Heart right ventricle (tissue), 16 donors: ENCODE results near the gene DRG2. TPM values are rescaled to one million over a fixed set of nuclear protein-coding genes. Genes with fewer than 3 reads are reported as not detected.

Experiments used
- ATAC-seq, 8 donors: fragments of 200-7000 bp; cut with Tn5 transposase; one replicate each; pipeline ENCODE4 v1.9.1; 2020; ENCODE audit warnings: mild to moderate bottlenecking in 8 of 8, moderate library complexity in 8 of 8, moderate number of reproducible peaks in 1 of 8
- DNase-seq, 2 donors: peaks; one replicate each; pipeline ENCODE4 v3.0.0-alpha.2; 2020
- H3K27ac ChIP-seq, 10 donors: fragments of 200-600 bp; sonication (generic) in 2 of 10; one replicate each; pipeline versions ENCODE4 v1.5.0 to v1.8.0; 2020 to 2022; ENCODE audit warnings: mild to moderate bottlenecking in 3 of 10
- H3K27me3 ChIP-seq, 7 donors: fragments of 200-600 bp; one replicate each; pipeline ENCODE4 v1.8.0; 2021 to 2022; ENCODE audit warnings: mild to moderate bottlenecking in 2 of 7
- H3K36me3 ChIP-seq, 9 donors: fragments of 200-600 bp; sonication (generic) in 1 of 9; one replicate each; pipeline versions ENCODE4 v1.5.0 to v1.8.0; 2020 to 2022; ENCODE audit warnings: mild to moderate bottlenecking in 2 of 9
- H3K4me1 ChIP-seq, 9 donors: fragments of 200-600 bp; sonication (generic) in 1 of 9; one replicate each; pipeline versions ENCODE4 v1.5.0 to v1.8.0; 2020 to 2022; ENCODE audit warnings: mild to moderate bottlenecking in 4 of 9
- H3K4me3 ChIP-seq, 10 donors: fragments of 200-600 bp; sonication (generic) in 2 of 10; one replicate each; pipeline versions ENCODE4 v1.5.0 to v1.8.0; 2020 to 2022; ENCODE audit warnings: mild to moderate bottlenecking in 7 of 10, moderate library complexity in 2 of 10
- H3K9me3 ChIP-seq, 11 donors: fragments of 200-600 bp in 10 of 11; sonication (generic) in 2 of 11; one replicate each; pipeline versions ENCODE4 v1.5.0 to v1.8.0; 2013 to 2022; ENCODE audit warnings: mild to moderate bottlenecking in 2 of 11, control low read depth in 1 of 11, moderate library complexity in 1 of 11
- CTCF ChIP-seq, 9 donors: fragments of 200-600 bp; sonication (generic) in 2 of 9; IDR thresholded peaks; one replicate each; pipeline versions ENCODE4 v1.5.0 to v1.8.0; 2021 to 2022; ENCODE audit warnings: antibody characterized with exemption in 9 of 9, mild to moderate bottlenecking in 5 of 9, moderate library complexity in 1 of 9
- WGBS, 2 donors: extraction: QIAGEN DNeasy Blood & Tissue Kit; methylation state at CpG; one replicate each; pipeline ENCODE4 v1.1.7; 2013; ENCODE audit warnings: inconsistent platforms in 1 of 2; 5-methylcytosine and 5-hydroxymethylcytosine counted together
- intact Hi-C, 10 donors: fragments of 100-400 bp; cut with DNase I; formaldehyde crosslinking; loops; one replicate each; pipeline versions ENCODE4 v1.11.1 to v1.14.2; 2022
- polyA plus RNA-seq, 2 donors: library from polyadenylated mRNA; stranded (reverse); fragments of 200-250 nt; gene quantifications; one replicate each; pipeline ENCODE4 v1.2.3, GENCODE V29; 2013
- total RNA-seq, 10 donors: library from RNA; stranded (reverse); fragmentation: NEBNext Ultra II Directional in 3 of 10; extraction: Animal tissue kit (Norgen Biotek cat#: 25700) in 3 of 10; gene quantifications; one replicate each; pipeline versions ENCODE4 v1.2.1 to v1.2.4, GENCODE V29; 2021 to 2023
- donor health status: Arrhythmogenic right ventricular cardiomyopathy.
- donor health status: ischemic (EF 13 %, LVEDD 7.1; RV severe dilation, severe dysfunction).
- donor health status: healthy with polysubstance abuse.
- donor health status: DM: no; HTN: yes; CAD: no.
- donor health status: DM: no; HTN: no; CAD: no.
- donor health status: ischemic (EF 25% LVEDD 6.9; RV normal size, moderate dysfunction).
- donor health status: ischemic (EF 25% LVEDD 5.7; RV mildly dilated, moderate dysfunction).
- donor health status: healthy.
- donor health status: DM: yes; HTN: yes; CAD: no.
- donor health status: Ischemic cardiomyopathy.
- donor health status: ischemic (EF 35%, LVEDD 5.7; RV mildly dilated, moderate dysfunction).
- donor health status: nonischemic (EF 11% LVEDD 7.7; RV severe dilation, severe dysfunction).
- donor health status: DM: yes; HTN: yes; CAD: no.
- donor health status: PGD.
- donor health status: ischemic (EF 29% LVEDD 5.4; RV normal size, mild dysfunction).
- donor health status: nonischemic (EF 23%, LVEDD 6.1; RV moderate dilation, normal function).

DRG2 gene
- total and polyA plus RNA-seq, 12 donors = 18.1 to 44.3 (median 21.2) TPM

GRCh38 chr17:18119166-18119745, 31.5 kb downstream of the DRG2 start:
- no peaks in the 10 kb centered on the region for H3K36me3 ChIP-seq
- 96 to 97% methylated on average over 55 to 57 of the region's 57 CpGs for WGBS, 2 donors
- ATAC-seq (no peak), DNase-seq (no peak)
- H3K4me3 ChIP-seq = no peak overlapping the region
- no peak overlapping the region for H3K27ac ChIP-seq
- no peak for TF ChIP-seq CTCF (IDR thresholded peaks at IDR 0.05)
- peaks cover 0 to 5% (median 0%) of the 10 kb centered on the region in 7 donors for H3K27me3 ChIP-seq
- peaks cover 0 to 18% (median 0%) of the 10 kb centered on the region in 11 donors for H3K9me3 ChIP-seq
- no peaks in the 10 kb centered on the region for H3K4me1 ChIP-seq
- intact Hi-C loops = no loop called here

DNA sequence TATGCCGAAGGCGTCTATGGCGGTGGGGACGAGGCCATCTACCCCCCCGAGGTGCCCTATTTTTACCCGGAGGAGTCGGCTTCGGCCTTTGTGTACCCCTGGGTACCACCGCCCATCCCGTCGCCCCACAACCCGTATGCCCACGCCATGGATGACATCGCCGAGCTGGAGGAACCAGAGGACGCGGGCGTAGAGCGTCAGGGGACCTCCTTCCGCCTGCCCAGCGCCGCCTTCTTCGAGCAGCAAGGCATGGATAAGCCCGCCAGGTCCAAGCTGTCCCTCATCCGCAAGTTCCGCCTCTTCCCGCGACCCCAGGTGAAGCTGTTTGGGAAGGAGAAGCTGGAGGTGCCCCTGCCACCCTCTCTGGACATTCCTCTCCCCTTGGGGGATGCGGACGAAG, 32.2 kb downstream of the DRG2 start:
- Histone ChIP-seq H3K9me3 (peaks cover 0 to 18% (median 0%) of the 10 kb centered on the region in 11 donors), H3K4me3 (no peak overlapping the region), H3K27ac (no peak overlapping the region), H3K36me3 (no peaks in the 10 kb centered on the region), H3K4me1 (no peaks in the 10 kb centered on the region), H3K27me3 (peaks cover 0 to 5% (median 0%) of the 10 kb centered on the region in 7 donors)
- 98% methylated on average over 26 to 30 of the region's 30 CpGs for WGBS, 2 donors
- no peak for TF ChIP-seq CTCF (IDR thresholded peaks at IDR 0.05)
- DNase-seq (no peak), ATAC-seq (no peak)
- intact Hi-C loops = no loop called here

DNA sequence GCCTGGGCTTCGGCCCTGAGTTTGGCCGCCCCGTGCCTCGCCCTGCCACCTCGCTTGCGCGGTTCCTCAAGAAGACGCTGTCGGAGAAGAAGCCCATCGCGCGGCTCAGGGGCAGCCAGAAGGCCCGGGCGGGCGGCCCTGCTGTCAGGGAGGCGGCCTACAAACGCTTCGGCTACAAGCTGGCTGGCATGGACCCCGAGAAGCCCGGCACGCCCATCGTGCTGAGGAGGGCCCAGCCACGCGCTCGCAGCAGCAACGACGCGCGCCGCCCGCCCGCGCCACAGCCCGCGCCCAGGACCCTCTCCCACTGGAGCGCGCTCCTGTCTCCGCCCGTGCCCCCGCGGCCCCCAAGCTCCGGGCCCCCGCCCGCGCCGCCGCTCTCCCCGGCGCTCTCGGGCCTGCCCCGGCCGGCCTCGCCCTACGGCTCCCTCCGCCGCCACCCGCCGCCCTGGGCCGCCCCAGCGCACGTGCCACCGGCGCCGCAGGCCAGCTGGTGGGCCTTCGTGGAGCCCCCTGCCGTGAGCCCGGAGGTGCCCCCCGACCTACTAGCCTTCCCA, 32.8 kb downstream of the DRG2 start:
- H3K4me1 ChIP-seq = no peaks in the 10 kb centered on the region
- H3K36me3 ChIP-seq = no peaks in the 10 kb centered on the region
- WGBS, 2 donors = 69 to 97% methylated on average over 29 to 68 of the region's 68 CpGs
- peaks cover 0 to 5% (median 0%) of the 10 kb centered on the region in 7 donors for H3K27me3 ChIP-seq
- DNase-seq (no peak), ATAC-seq (no peak)
- intact Hi-C loops = no loop called here
- peaks cover 0 to 18% (median 0%) of the 10 kb centered on the region in 11 donors for H3K9me3 ChIP-seq
- no peak overlapping the region for H3K27ac ChIP-seq
- H3K4me3 ChIP-seq = no peak overlapping the region
- TF ChIP-seq CTCF (IDR thresholded peaks at IDR 0.05) = no peak

DNA sequence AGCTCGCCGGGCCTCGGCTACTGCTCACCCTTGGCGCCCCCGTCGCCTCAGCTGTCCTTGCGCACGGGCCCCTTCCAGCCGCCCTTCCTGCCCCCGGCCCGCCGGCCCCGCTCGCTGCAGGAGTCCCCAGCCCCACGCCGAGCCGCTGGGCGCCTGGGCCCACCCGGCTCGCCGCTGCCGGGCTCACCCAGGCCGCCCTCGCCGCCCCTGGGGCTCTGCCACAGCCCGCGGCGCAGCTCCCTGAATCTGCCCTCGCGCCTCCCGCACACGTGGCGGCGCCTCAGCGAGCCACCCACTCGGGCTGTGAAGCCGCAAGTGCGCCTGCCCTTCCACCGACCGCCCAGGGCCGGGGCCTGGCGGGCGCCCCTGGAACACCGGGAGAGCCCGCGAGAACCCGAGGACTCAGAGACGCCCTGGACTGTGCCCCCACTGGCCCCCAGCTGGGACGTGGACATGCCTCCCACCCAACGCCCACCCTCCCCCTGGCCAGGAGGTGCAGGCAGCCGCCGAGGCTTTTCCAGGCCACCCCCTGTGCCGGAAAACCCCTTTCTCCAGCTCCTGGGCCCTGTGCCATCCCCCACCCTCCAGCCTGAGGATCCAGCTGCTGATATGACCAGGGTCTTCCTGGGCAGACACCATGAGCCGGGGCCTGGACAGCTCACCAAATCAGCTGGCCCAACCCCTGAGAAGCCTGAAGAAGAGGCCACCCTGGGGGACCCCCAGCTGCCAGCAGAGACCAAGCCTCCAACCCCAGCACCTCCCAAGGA, 33.6 kb downstream of the DRG2 start:
- H3K9me3 ChIP-seq = peaks cover 0 to 18% (median 0%) of the 10 kb centered on the region in 11 donors
- H3K27me3 ChIP-seq = peaks cover 0 to 5% (median 0%) of the 10 kb centered on the region in 7 donors
- no peaks in the 10 kb centered on the region for H3K36me3 ChIP-seq
- WGBS, 2 donors = 83 to 89% methylated on average over 43 to 54 of the region's 54 CpGs
- no peak for DNase-seq
- no peak for ATAC-seq
- no peak for TF ChIP-seq CTCF (IDR thresholded peaks at IDR 0.05)
- no peak overlapping the region for H3K27ac ChIP-seq
- H3K4me3 ChIP-seq = no peak overlapping the region
- no peaks in the 10 kb centered on the region for H3K4me1 ChIP-seq
- intact Hi-C loops = no loop called here
